AG04449 (cell line): Measurements from ENCODE around the gene ATP8B1.

Experiments
- CTCF ChIA-PET: fragments of 350-600 bp; formaldehyde crosslinking; extraction: SDS; loops from one replicate; lab custom pipeline; 2021; ENCODE audit warnings: antibody characterized with exemption; lab: Yijun Ruan, JAX
- POLR2A ChIA-PET: fragments of 400-600, 350-600 bp; formaldehyde crosslinking; extraction: SDS; loops from one replicate; lab custom pipeline; 2020; ENCODE audit warnings: antibody characterized with exemption, inconsistent platforms; lab: Yijun Ruan, JAX
- DNase-seq: peaks from one replicate; pipeline ENCODE4 v3.0.0-alpha.2; 2010; ENCODE audit warnings: low read depth, low spot score
- H3K4me3 ChIP-seq: 2 replicates; pipeline ENCODE4 v1.5.1; 2011; ENCODE audit warnings: low read depth, mild to moderate bottlenecking, control low read depth, low read length
- CTCF ChIP-seq: IDR thresholded peaks from one replicate; pipeline ENCODE4 v1.5.1; 2011; ENCODE audit warnings: mild to moderate bottlenecking, moderate library complexity, low read length, control low read depth, inconsistent platforms; ENCODE audit not compliant: insufficient read depth; ENCODE audit errors: missing control alignments

The ATP8B1 gene

GRCh38 chr18:57812126-57812477, 9.0 kb upstream of the ATP8B1 start:
- ChIA-PET POLR2A (no interaction called here), CTCF (interaction anchor here (0.9 to 2.3 kb wide), 3 partner anchors 9 to 369 kb away, joined by 3 to 7 read pairs (median 4); partner anchors contain the start of gene ATP8B1)
- no peak for DNase-seq
- no peak for TF ChIP-seq CTCF
- H3K4me3 ChIP-seq, result no peak overlapping the region

- no peak overlapping the region for H3K4me3 ChIP-seq
- TF ChIP-seq CTCF, result no peak
- CTCF ChIA-PET, result interaction anchor here (0.9 to 2.3 kb wide), 4 partner anchors 8 to 369 kb away, joined by 3 to 7 read pairs (median 4); partner anchors contain the start of gene ATP8B1
- no peak for DNase-seq
- POLR2A ChIA-PET, result no interaction called here
Observed at GRCh38 chr18:57811477-57812125, 8.5 kb upstream of the ATP8B1 start.

DNA sequence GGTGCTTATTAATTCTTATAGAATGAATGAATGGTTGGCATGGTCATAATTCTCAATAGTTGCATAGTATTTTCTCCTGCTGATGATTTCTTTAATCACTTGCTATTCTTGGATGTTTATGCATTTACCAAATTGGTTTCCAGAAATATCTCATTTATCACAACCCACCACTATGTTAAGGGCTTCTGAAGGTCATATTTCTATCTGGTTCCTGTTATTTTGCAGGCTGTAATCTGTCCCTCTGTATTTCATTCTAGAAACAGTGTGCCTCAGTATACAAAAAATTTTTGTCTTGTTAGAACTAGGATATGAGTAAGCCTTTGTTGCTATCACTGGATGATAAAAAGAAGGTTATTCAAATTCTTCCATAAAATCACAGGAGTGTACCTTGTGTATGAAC, 6.1 kb upstream of the ATP8B1 start:
- no peak overlapping the region for H3K4me3 ChIP-seq
- no peak for DNase-seq
- CTCF ChIA-PET, result no interaction called here
- POLR2A ChIA-PET, result no interaction called here
- TF ChIP-seq CTCF, result no peak

- ChIA-PET POLR2A (interaction anchor here (1.0 to 2.3 kb wide), 3 partner anchors 19 to 70 kb away, joined by 3 to 8 read pairs (median 6); no protein-coding TSS in a partner anchor), CTCF (interaction anchor here (1.5 kb wide), 2 partner anchors 16 to 36 kb away, joined by 3 to 4 read pairs; no protein-coding TSS in a partner anchor)
- DNase-seq, result no peak
- TF ChIP-seq CTCF, result no peak
- no peak overlapping the region; the same call in 1 of the 2 replicates for H3K4me3 ChIP-seq
Observed at GRCh38 chr18:57807336-57808117, 4.4 kb upstream of the ATP8B1 start.

GRCh38 chr18:57806978-57807285, 3.8 kb upstream of the ATP8B1 start:
- ChIA-PET POLR2A (interaction anchor here (1.0 to 2.3 kb wide), 3 partner anchors 18 to 69 kb away, joined by 3 to 8 read pairs (median 6); no protein-coding TSS in a partner anchor), CTCF (interaction anchor here (1.5 kb wide), 2 partner anchors 17 to 37 kb away, joined by 3 to 4 read pairs; no protein-coding TSS in a partner anchor)
- DNase-seq, result no peak
- no peak overlapping the region for H3K4me3 ChIP-seq
- no peak for TF ChIP-seq CTCF
